DOHH2 (cell line): ENCODE data around the gene ENPP7.
"Not testable (repeated sequence)": the region's sequence is repeated elsewhere in the genome, so short reads cannot be mapped to it uniquely, and the experiment has no call there.

ENCODE experiments used
- H3F3A ChIP-seq: fragments of 200-600 bp; sonication (generic), shearing (Covaris generic); 2 replicates; pipeline ENCODE4 v1.6.0; 2016; ENCODE audit warnings: antibody characterized with exemption, mild to moderate bottlenecking; ENCODE audit not compliant: control insufficient read depth, insufficient read depth
- H3K27ac ChIP-seq: fragments of 200-600 bp; sonication (generic); 2 replicates; pipeline ENCODE4 v1.5.1; 2014; ENCODE audit warnings: low read depth, mild to moderate bottlenecking, low read length, moderate library complexity
- H3K27me3 ChIP-seq: fragments of 200-600 bp; sonication (generic); 2 replicates; pipeline ENCODE4 v1.6.1; 2014; ENCODE audit warnings: mild to moderate bottlenecking, low read length, mixed read lengths; ENCODE audit not compliant: control insufficient read depth
- H3K36me3 ChIP-seq: fragments of 200-600 bp; sonication (generic); 2 replicates; pipeline ENCODE4 v1.6.1; 2014; ENCODE audit warnings: mild to moderate bottlenecking, low read length, moderate library complexity, mixed read lengths; ENCODE audit not compliant: control insufficient read depth
- H3K4me1 ChIP-seq: fragments of 200-600 bp; sonication (generic); 2 replicates; pipeline ENCODE4 v1.6.1; 2014; ENCODE audit warnings: mild to moderate bottlenecking, low read length, mixed read lengths; ENCODE audit not compliant: control insufficient read depth
- H3K4me2 ChIP-seq: fragments of 200-600 bp; sonication (generic); 2 replicates; pipeline ENCODE4 v1.6.0; 2014; ENCODE audit warnings: mild to moderate bottlenecking, low read length, moderate library complexity
- H3K4me3 ChIP-seq: fragments of 200-600 bp; sonication (generic); 2 replicates; pipeline ENCODE4 v1.5.1; 2014; ENCODE audit warnings: mild to moderate bottlenecking, low read length, mixed read lengths
- H3K79me2 ChIP-seq: fragments of 200-600 bp; sonication (generic); 2 replicates; pipeline ENCODE4 v1.6.1; 2014; ENCODE audit warnings: mild to moderate bottlenecking, low read length, mixed read lengths; ENCODE audit not compliant: control insufficient read depth
- H3K9me2 ChIP-seq: fragments of 200-600 bp; sonication (generic); replicated peaks from 2 replicates; pipeline ENCODE4 v1.6.1; 2014; ENCODE audit warnings: mild to moderate bottlenecking, low read length, mixed read lengths; ENCODE audit not compliant: control insufficient read depth
- H3K9me3 ChIP-seq: fragments of 200-600 bp; sonication (generic); 2 replicates; pipeline ENCODE4 v1.6.1; 2014; ENCODE audit warnings: antibody characterized with exemption, low read length, mixed read lengths; ENCODE audit not compliant: control insufficient read depth, insufficient read depth
- H4K20me1 ChIP-seq: fragments of 200-600 bp; sonication (generic); 2 replicates; pipeline ENCODE4 v1.6.0; 2014; ENCODE audit warnings: low read depth, mild to moderate bottlenecking, antibody characterized with exemption, low read length, moderate library complexity; ENCODE audit not compliant: control insufficient read depth, insufficient read depth
- CTCF ChIP-seq: fragments of 200-600 bp; sonication (generic); IDR thresholded peaks from one replicate; pipeline ENCODE4 v1.5.1; 2014; ENCODE audit warnings: antibody characterized with exemption, mild to moderate bottlenecking, low read depth, low read length; ENCODE audit not compliant: poor library complexity, severe bottlenecking
- EZH2phosphoT487 ChIP-seq: fragments of 200-600 bp; sonication (generic); IDR thresholded peaks from 2 replicates; pipeline ENCODE4 v1.6.1; 2017; ENCODE audit warnings: borderline replicate concordance, mild to moderate bottlenecking, antibody characterized with exemption, low read length, moderate library complexity, mixed read lengths

Gene ENPP7

GRCh38 chr17:79769570-79770506, 39.1 kb downstream of the ENPP7 start:
- H3K79me2 ChIP-seq = no peaks in the 10 kb centered on the region
- H3K36me3 ChIP-seq = no peaks in the 10 kb centered on the region
- no peaks in the 10 kb centered on the region for H4K20me1 ChIP-seq
- H3K9me2 ChIP-seq = no peaks in the 10 kb centered on the region
- H3F3A ChIP-seq = no peaks in the 10 kb centered on the region
- H3K4me1 ChIP-seq = no peaks in the 10 kb centered on the region
- H3K4me3 ChIP-seq = no peak overlapping the region
- H3K9me3 ChIP-seq = peaks cover 6% of the 10 kb centered on the region; the same call in 1 of the 2 replicates
- H3K27me3 ChIP-seq = peaks cover 22% of the 10 kb centered on the region
- H3K27ac ChIP-seq = no peak overlapping the region
- H3K4me2 ChIP-seq = no peak overlapping the region
- TF ChIP-seq CTCF = no peak
- TF ChIP-seq EZH2phosphoT487 = no peak

GRCh38 chr17:79771276-79771675, 40.5 kb downstream of the ENPP7 start:
- Histone ChIP-seq H3K27me3 (peaks cover 34% of the 10 kb centered on the region), H4K20me1 (no peaks in the 10 kb centered on the region), H3K27ac (no peak overlapping the region), H3K4me3 (no peak overlapping the region), H3K79me2 (no peaks in the 10 kb centered on the region), H3K4me1 (no peaks in the 10 kb centered on the region), H3K4me2 (no peak overlapping the region), H3K9me3 (peaks cover 6% of the 10 kb centered on the region; the same call in 1 of the 2 replicates), H3K36me3 (no peaks in the 10 kb centered on the region), H3K9me2 (no peaks in the 10 kb centered on the region), H3F3A (no peaks in the 10 kb centered on the region)
- TF ChIP-seq CTCF (no peak), EZH2phosphoT487 (no peak)

GRCh38 chr17:79772726-79773125, 42.0 kb downstream of the ENPP7 start:
- Histone ChIP-seq H3K27me3 (peaks cover 46% of the 10 kb centered on the region), H3K4me1 (peaks cover 12% of the 10 kb centered on the region)
- H3K27ac ChIP-seq, H3K4me3 ChIP-seq, H3K79me2 ChIP-seq, H4K20me1 ChIP-seq, H3F3A ChIP-seq, H3K9me2 ChIP-seq, H3K4me2 ChIP-seq, H3K36me3 ChIP-seq, H3K9me3 ChIP-seq: not testable (repeated sequence)

- H3K9me2 ChIP-seq = no peaks in the 10 kb centered on the region
- H3K79me2 ChIP-seq = peaks cover 15% of the 10 kb centered on the region
- peaks cover 5% of the 10 kb centered on the region for H3K36me3 ChIP-seq
- H3K9me3 ChIP-seq = no peaks in the 10 kb centered on the region
- H3K4me2 ChIP-seq = no peak overlapping the region
- H3K27me3 ChIP-seq = peaks cover 41% of the 10 kb centered on the region
- H3K27ac ChIP-seq = no peak overlapping the region
- no peak overlapping the region for H3K4me3 ChIP-seq
- no peaks in the 10 kb centered on the region for H4K20me1 ChIP-seq
- peaks cover 21% of the 10 kb centered on the region for H3K4me1 ChIP-seq
- no peak for TF ChIP-seq CTCF
- no peak for TF ChIP-seq EZH2phosphoT487
- no peaks in the 10 kb centered on the region for H3F3A ChIP-seq
These were observed 43.8 kb downstream of the ENPP7 start for GRCh38 chr17:79774561-79774975.
